ENCODE measurements around the gene EXT2.

GRCh38 chr11:44285756-44286155, 190.3 kb downstream of the EXT2 start:
- no peak for TF ChIP-seq POLR2AphosphoS5 (IDR thresholded peaks at IDR 0.05)
- TF ChIP-seq, protein P1, sequence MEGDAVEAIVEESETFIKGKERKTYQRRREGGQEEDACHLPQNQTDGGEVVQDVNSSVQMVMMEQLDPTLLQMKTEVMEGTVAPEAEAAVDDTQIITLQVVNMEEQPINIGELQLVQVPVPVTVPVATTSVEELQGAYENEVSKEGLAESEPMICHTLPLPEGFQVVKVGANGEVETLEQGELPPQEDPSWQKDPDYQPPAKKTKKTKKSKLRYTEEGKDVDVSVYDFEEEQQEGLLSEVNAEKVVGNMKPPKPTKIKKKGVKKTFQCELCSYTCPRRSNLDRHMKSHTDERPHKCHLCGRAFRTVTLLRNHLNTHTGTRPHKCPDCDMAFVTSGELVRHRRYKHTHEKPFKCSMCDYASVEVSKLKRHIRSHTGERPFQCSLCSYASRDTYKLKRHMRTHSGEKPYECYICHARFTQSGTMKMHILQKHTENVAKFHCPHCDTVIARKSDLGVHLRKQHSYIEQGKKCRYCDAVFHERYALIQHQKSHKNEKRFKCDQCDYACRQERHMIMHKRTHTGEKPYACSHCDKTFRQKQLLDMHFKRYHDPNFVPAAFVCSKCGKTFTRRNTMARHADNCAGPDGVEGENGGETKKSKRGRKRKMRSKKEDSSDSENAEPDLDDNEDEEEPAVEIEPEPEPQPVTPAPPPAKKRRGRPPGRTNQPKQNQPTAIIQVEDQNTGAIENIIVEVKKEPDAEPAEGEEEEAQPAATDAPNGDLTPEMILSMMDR (IDR thresholded peaks at IDR 0.05): no peak
- no peak for TF ChIP-seq POLR2A (IDR thresholded peaks at IDR 0.05)
